Islet precursor cell (in vitro differentiated cells): ENCODE data around the gene BAZ1A.
A peak's percentile ranks its signal among the peaks of the same experiment; 100 is the strongest.
"Not testable (repeated sequence)": the region's sequence is repeated elsewhere in the genome, so short reads cannot be mapped to it uniquely, and the experiment has no call there.

Experiments used
- DNase-seq: peaks from one replicate; pipeline ENCODE4 v3.0.0-alpha.2; 2018

The BAZ1A gene

DNA sequence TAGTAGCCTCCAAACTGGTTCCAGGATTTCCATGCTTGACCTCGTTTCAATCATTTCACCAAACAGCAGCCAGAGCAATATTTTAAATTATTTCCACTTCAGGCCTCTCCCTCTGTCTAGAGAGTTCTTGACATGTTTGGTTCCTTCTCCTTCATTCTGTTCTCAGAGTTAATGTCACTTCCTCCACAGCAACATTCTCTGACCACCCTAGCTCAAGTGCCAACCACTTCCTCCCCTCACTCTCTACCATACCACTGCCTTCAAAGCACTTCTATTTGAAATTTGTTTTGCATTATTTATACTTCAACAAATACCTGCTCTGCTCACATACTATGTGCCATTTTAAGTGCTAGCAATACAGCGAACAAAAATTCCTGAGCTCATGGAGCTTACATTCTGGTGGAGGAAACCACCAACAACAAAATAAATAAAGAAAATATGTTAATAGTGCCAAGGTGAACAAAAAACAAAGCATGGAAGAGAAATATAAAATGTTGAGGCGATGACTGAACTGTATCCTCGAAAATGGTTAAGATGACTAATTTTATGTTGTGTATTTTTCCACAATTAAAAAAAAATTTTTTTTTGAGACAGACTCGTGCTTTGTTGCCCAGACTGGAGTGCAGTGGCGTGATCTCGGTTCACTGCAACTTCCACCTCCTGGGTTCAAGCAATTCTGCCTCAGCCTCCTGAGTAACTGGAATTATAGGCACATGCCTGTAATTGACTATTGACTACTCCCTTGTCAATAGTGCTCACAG, 17.3 kb downstream of the BAZ1A start:
- DNase-seq, result no peak

DNA sequence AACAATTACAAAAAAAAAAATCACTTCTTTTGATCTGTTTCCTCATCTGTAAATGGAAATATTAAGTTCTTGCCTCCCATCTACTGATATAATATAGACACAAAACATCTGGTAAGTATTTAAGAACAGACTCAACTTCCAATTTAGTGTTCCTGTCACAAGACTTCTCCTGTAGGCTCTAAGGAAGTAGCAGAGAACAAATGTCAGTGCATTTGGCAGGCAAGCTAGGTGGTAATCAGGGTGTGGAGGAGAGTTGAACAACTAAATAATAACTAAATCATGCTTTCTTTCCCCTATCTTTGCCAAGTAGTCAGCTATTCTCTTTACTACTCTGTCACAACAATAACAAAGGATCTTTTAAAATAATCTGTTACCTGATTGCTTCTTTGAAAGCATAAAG, 22.1 kb downstream of the BAZ1A start:
- no peak for DNase-seq

DNA sequence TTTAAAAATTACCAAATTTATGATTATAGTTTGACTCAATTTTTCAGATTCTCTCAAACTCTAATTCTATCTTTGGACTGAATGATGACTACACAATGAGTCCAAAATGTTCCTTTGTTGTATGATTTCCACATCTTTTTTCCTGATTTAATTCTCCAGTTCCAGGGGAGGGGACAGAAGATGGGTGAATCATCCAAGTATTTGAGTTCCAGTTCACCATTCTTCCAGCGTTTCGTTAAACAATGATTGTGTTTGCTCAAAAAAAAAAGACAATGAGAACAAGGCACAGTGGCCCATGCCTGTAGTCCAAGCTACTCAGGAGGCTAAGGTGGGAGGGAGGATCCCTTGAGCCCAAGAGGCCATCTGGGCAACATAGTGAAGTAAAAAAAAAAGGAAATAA, 23.8 kb downstream of the BAZ1A start:
- no peak for DNase-seq

DNA sequence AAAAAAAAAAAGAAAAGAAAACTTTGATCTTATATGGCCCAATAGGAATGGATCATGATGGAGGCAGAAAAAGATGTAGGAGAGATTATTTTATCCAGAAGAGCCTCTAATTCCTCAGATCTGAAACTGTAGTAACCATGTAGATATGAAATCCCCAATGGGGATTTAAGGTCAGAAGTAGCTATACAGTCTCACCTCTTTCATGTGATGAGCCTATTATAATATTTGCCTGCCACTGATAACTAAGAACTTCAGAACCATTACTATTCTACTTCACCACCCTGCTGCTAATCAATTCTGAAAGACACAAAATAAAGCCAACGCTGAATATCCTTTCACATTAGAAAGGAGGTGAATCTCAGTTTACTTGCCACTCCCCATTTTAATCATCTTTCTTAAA, 29.3 kb downstream of the BAZ1A start:
- DNase-seq, result no peak

DNA sequence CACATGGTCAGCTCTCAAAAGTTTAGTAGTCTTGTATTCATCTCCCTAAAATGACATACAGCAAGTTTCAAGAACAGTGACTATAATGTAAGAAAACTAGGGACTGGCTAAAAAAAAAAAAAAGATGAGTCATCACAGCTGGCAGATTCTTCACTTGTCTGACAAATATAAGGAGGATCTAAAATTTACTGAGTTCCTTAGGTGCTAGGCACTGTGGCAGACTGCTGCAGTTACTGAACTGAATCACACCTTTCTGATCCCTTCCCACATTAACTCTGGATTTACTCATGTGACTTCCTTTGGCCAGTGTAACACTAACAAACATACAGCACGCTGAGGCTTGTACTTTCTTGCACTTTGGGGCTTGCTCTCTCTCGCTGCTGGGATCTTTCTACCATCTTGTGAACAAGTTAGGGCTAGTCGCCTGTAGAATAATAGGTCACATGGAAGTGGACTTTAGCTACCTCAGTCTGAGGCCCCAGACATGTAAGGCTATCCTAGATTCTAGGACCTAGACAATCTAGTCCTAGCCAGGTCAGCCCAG, 32.1 kb downstream of the BAZ1A start:
- no peak for DNase-seq

DNA sequence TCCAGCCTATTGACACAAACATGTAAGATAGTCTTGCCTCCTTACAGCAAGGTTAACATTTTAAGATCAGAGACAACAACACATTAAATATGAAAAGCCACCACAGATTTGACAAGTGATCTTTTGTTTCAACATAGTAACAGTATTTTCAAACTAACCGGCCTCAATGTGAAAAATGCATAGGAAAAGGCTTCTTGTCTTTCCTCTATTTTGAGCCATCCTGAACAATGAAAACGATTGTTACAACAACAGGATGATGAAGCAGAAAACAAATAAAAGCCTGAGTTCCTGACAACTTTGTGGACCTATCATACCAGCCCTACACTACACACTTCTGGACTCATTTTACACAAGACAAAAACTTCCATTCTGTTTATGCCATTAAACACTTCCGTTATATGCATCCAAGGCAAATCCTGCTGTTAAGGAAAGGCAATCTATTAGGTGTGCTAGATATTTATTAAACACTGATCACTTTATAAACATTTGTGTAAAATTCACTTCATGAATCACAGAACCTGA, 37.3 kb downstream of the BAZ1A start:
- no peak for DNase-seq

GRCh38 chr14:34835312-34835711, 39.8 kb downstream of the BAZ1A start:
- no peak for DNase-seq

DNA sequence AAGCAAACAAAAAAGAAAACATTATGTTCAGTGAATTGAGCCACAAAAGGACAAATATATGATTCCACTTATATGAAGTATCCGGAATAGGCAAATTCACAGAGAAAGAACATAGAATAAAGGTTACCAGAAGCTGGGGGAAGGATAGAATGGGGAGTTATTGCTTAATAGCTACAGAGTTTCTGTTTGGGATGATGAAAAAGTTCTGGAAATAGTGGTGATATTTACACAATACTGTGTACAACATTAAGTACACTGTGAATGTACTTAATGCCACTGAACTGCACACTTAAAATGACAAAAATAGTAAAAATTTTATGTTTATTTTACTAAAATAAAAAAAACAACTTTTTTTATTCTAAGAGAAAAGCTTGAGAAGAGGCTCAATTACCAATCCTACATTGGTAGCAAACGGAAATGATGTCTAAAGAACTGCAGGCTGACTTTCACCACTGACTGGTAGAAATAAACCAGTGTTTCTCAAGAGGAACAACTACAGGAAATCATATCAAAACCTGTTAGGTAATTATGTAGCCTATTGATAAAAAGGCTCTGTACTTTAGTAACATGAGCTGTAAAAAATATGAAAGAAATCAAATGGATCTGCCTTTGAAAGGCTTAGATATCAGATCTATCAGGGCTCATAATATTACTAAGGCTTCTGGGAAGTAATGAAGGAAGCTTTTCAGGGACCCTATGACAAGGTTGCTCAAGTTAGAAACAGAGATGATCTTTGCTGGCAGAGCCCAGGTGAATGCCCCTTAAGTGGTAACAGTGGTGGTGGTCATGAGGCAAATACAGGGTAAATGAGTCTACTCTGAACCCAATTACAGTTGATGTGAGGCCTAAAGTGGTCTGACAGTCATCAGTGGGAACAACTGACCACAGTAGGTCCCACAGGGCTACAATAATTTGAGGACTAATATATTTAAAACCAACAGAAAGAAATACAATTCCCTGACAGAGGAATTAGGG, 41.3 kb downstream of the BAZ1A start:
- no peak for DNase-seq

GRCh38 chr14:34826661-34827060, 48.5 kb downstream of the BAZ1A start:
- DNase-seq, result no peak

DNA sequence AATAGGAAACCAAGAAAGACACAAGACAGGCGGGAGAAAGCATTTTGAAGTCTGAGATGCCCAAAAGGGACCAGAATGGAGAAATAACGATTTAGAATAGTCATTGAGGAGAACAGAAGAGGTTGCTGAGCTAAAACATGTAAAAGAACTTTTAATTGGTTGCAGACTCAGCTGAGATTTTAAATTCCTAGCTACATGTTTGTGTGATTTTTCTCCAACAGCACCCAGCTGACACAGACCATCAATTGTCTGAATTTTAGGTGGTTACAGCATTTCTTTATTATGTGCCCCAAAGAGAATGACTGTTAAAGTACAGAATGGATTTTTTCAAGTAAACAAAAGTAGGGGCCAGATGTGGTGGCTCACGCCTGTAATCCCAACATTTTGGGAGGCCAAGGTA, 50.3 kb downstream of the BAZ1A start:
- DNase-seq, result no peak

DNA sequence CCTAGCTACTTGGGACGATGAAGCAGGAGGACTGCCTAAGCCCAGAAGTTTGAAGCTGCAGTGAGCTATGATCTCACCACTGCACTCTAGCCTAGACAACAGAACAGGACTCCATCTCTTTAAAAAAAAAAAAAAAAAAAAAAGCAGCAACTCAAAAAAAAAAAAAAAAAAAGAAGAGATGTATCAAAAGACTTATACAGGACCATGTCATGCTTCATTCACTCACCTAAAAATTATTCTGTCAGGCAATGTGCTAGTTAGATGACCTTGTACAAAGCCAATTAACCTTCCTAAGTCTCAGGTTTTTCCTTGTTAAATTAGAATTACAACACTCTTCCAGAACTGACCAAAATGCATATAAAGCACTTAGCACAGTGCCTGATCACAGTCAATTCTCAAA, 50.9 kb downstream of the BAZ1A start:
- no peak for DNase-seq

DNA sequence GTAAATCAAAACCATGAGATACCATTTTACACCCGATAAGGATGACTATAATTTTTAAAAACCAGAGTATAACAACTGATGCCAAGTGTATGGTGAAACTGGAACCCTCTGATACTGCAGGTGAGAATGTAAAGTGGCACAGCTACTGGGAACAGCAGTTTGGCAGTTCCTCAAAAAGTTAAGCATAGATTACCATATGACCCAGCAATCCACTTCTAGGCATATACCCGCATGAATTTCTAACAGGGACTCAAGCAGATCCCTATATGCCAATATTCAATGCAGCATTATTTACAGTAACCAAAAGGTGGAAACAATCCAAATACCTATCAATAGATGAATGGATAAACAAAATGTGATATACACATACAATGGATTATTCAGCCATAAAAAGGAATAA, 57.4 kb downstream of the BAZ1A start:
- no peak for DNase-seq

DNA sequence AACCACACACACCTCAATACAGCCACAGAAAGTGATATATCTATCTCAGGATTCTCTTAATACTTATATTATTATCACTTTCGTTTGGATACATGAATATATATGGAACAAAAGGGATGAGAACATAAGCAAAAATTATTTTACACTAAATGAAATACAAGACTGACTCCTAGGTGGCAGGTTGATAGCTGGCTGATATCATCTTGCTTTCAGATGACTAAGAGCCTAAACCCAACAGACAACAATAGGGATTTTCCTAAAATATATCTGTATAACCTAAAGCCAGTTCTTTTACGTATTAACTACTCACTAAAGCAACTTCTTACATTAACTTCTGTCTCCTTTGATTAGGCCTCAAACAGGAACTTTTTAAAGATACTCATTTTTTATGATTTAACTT, 65.1 kb downstream of the BAZ1A start:
- no peak for DNase-seq

GRCh38 chr14:34806257-34806656, 68.9 kb downstream of the BAZ1A start:
- DNase-seq, result no peak

DNA sequence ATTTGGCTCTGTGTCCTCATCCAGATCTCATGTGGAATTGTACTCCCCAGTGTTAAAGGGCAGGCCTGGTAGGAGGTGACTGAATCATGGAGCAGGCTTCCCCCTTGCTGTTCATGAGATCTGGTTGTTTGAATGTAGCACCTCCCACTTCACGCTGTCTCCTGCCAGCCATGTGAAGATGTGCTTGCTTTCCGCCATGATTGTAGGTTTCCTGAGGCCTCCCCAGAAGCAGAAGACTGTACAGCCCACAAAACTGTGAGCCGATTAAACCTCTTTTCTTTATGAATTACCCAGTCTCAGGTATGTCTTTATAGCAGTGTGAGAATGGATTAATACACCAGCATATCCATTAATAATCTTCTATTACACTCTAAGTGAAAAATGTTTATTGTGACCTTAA, 70.2 kb downstream of the BAZ1A start:
- DNase-seq, result no peak

- DNase-seq, result not testable (repeated sequence)
Measured at GRCh38 chr14:34798861-34799260, 76.3 kb downstream of the BAZ1A start.

- DNase-seq, result peak; percentile 57
Measured at GRCh38 chr14:34797747-34798583, 77.2 kb downstream of the BAZ1A start.

GRCh38 chr14:34796902-34797301, 78.3 kb downstream of the BAZ1A start:
- DNase-seq, result no peak

GRCh38 chr14:34794941-34795340, 80.2 kb downstream of the BAZ1A start:
- no peak for DNase-seq

DNA sequence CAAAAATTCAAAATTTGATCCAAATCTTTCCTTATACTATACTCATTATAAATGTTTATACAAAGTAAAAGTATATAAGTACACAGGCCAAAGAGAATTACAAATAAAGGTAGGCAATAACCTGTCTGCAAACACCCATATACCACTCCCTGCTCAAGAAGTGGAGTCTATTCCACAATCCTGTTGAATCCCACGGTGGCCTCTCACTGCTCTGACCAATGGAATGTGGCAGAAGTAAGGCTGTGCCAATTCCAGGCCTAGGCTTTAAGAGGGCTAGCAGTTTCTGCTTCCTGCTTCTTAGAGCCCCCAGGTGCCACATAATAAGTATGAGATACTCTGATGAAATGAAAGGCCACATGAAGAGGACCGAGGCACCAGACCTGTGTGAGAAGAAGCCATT, 80.9 kb downstream of the BAZ1A start:
- no peak for DNase-seq

DNA sequence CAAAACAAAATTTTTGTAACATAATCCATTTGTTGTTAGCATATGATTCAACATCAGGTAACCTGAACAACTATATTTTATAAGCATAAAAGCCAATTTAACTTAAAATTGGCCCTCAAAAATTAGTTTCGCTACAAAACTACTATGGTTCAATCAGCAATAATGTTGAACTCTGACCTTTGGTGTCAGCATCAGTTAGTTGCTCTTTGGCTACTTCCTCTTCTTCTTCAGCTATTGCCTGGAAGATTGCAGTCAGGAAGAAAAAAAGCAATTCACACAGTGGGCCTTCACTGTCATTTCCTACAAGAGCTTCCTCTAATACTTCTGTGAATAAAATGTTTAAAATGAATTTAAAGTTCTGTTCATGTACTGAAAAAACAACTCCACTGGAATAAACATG, 82.6 kb downstream of the BAZ1A start:
- DNase-seq, result no peak

DNA sequence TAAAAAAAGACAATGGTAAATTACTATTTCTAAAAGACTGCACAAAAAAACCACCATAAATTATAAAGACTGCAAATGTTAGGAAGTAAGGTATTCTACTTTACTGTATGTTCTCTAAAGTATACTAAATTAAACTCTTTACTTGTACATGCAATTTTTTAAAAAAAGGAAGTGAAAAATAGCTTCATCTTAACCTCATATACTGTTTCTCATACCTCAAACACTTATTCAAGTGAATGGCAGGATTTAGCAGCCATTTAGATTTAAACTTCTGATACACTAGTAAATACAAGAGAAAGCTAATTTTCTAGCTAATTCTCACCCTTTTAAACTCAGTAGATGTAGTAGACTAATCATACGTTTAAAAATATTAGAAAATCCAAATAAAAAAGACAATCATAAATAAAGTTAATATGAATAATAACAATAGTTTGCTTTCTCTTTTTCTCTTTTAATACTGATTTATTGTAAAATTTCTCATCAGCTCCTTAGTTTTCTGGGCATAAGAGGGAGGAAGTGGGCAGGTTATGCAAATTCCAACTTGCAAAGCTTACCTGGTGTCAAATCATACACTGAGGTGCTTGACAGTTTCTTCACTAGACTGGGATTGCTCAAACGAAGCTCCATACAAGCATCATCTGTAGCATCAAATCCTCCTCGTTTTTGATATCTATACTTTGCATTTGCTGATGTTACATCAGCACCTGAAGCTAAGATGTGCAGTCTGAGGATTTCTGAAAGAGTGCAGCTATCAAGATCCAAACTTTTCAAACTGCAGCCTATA, 89.7 kb downstream of the BAZ1A start:
- no peak for DNase-seq
